HG02759 (cell line): ENCODE data around the gene KRTAP10-1.

Experiments used
- ATAC-seq: cut with Tn5 transposase; IDR thresholded peaks from one replicate; pipeline ENCODE4 v1.9.1; 2021; ENCODE audit warnings: mild to moderate bottlenecking, moderate library complexity; ENCODE audit not compliant: unreplicated experiment

Gene KRTAP10-1

GRCh38 chr21:44529503-44530125, 10.4 kb downstream of the KRTAP10-1 start:
- ATAC-seq = no peak

DNA sequence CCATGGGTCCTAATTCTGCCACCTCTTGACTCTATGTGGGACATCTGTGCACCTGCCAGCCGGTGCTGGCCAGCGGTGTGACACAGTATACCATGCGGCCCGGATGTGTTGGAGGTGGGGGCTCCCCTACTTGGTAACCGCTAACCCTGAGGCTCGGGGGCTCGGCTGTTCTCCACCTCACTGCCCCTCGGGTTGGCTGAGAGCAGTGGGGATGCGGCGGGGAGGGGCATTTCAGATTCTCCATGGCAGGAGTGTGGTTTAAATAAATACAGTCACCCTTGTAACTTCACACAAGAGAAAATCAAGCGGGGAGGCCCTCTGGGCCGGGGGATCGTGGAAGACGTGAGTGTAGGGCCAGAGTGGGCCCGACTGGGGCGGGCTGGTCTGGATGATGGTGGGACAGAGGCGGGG, 11.0 kb downstream of the KRTAP10-1 start:
- ATAC-seq = no peak

DNA sequence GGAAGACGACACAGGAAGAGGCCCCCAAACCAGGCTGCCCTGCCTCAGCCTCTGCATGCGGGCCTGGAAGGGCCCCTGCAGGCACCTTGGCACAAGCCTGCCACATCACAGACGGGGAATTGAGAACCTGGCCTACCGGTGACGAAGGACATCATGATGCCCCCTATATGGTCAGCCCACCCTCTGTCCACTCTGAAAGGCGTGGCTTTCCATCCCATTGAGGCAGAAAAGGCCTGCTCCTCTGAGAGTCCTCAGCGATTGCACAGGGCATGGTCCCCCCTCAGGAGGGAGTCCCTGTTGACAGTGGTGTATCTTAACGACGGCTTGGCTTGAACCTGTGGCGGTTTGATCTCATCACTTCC, 11.4 kb downstream of the KRTAP10-1 start:
- no peak for ATAC-seq

DNA sequence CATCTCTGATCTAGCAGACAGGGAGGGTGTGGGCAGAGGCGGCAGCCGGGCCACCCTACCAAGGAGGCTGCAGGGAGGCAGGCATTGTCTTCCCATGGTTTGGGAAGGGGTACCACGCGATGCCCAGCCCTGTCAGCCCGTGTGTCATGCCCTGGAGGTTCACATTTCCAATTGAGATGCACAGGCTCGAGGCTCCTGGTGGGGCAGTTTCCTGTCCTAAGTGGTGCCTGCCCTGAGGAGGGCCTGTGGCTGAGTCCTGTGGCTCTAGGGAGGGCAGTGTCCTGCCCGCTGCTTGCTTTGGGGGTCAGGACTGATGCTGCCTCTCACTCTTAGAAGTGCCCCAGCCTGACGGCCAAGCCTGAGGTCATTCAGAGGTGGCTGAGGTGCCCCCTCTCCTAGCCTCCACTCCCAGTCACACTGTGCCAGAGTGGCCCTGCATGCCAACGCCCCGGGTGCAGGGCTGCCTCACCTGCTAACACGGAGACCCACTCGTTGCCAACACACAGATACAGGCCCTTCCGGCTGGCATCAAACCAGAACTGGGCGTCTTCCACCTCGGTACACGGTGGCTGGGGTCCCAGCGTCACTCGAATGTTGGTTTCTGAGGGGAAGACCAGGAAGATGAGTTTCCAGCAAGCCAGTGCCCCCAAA, 11.9 kb downstream of the KRTAP10-1 start:
- ATAC-seq = no peak

GRCh38 chr21:44527156-44527982, 12.6 kb downstream of the KRTAP10-1 start:
- ATAC-seq = no peak

GRCh38 chr21:44526096-44526997, 13.6 kb downstream of the KRTAP10-1 start:
- ATAC-seq = no peak

DNA sequence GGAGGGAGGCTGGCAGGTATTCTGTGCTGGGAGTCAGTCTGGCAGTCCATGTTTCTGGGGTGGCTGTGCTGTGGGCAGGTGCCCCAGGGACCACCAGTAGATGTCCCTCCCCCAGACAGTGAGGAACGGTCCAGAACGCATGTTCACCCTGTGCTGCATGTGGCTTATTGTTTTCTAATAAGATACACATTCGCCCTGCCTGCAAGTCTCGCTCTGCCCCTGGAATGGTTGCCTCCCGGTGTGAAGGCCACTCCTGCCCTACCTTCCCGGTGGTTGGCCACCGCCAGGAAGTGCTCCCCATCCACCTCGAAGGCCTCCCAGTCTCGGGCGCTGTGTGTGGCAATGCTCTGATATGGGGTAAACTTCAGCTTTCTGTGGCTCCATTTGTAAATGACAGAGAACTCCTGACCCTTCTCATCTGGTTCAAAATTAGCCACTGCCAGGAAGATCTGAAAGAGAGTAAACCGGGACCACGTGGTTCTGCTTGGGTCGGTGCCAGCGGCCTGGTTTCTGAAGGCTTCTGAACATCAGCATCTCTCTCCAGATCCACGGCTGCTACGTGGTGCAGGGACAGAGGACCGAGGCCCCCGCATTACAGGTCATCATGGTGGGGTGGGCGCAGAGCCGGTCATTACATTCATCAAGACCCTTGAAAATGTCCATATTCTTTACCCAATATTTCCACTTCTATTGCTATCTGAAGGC, 14.5 kb downstream of the KRTAP10-1 start:
- no peak for ATAC-seq

GRCh38 chr21:44524414-44525371, 15.3 kb downstream of the KRTAP10-1 start:
- ATAC-seq = no peak

GRCh38 chr21:44523567-44524413, 16.2 kb downstream of the KRTAP10-1 start:
- ATAC-seq = no peak

- no peak for ATAC-seq
Observed at GRCh38 chr21:44522753-44523204, 17.2 kb downstream of the KRTAP10-1 start.

DNA sequence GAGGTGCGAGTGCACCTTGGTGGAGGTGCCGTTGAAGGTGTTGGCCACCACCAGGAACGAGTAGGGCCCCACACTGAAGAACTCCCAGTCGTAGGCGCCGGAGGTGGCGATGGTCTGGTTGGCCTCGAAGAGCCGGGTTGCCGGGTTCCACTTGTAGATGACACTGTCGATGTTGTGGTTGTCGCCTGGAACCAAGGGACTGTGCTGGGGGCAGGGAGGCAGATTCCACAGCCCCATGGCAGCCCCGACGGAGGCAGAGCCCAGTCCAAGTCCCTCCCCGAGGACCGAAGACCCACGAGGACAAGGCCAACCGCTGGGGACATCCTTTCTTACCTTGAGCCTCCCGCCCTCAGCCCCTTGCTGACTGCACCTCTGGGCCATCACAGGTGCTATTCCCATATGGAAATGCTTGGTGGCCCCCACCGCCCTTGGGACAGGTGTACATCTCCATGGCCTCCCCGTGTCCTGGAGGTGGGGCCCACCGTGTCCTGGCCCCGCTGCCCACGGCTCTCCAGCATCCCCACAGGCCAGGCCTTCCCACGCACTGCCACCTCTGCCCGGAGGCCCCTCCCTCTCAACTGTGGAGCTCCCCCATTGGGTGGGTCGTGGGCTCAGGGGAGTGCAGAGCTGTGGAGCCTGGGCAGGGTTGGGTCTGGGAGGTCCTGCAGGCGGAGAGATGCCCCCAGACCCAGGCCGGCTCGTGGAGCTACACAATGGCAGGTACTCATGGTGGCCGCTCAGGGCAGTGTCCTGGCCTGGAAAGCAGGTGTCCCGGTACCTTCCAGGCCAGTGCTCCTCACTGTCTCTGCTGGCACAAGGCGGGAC, 17.9 kb downstream of the KRTAP10-1 start:
- no peak for ATAC-seq

GRCh38 chr21:44521301-44521927, 18.6 kb downstream of the KRTAP10-1 start:
- ATAC-seq = no peak

DNA sequence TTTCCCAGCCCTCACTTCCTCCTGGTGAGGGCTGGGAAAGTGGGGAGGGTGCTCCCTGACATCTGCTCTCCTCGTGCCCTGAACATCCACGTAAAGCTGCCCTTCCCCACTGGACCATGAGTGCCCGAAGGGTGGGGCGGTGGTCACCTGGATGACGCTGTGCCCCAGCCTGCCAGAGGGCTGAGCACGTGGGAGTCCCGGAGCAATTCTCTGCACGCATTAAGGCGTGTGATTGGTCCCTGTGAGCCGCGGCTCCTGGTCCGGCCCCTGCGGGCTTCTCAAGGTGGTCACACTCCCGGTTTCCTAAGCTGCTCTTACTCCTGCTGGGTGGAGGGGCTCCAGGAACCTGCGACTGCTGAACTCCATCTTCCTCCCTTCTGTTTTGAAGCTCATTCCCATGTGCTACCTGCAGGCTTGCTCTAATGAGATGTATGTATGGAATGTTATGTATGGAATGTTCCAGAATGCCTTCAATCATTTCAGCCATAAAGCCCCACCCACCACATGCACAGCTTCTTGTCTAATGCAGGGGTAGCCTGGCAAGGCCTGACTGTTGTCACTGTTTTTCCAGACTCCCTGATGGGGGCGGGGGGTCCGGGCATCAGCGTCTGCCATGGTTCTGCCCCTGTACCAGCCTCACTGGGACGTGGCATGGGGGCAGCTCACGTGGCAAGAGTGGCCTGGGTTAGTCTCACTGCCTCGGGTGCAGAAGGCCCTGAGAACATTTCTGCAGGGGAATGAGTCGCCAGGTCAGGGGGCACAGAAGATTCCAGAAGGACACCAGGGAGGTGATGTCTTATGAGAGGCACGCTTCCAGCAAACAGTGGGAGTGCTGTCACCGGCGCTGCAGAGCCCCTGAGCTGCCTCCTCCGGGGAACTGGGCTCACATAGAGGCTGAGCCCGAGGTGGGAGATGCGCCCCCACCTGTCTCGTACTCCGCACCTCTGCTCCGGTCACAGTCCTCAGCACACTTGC, 19.4 kb downstream of the KRTAP10-1 start:
- ATAC-seq = no peak

DNA sequence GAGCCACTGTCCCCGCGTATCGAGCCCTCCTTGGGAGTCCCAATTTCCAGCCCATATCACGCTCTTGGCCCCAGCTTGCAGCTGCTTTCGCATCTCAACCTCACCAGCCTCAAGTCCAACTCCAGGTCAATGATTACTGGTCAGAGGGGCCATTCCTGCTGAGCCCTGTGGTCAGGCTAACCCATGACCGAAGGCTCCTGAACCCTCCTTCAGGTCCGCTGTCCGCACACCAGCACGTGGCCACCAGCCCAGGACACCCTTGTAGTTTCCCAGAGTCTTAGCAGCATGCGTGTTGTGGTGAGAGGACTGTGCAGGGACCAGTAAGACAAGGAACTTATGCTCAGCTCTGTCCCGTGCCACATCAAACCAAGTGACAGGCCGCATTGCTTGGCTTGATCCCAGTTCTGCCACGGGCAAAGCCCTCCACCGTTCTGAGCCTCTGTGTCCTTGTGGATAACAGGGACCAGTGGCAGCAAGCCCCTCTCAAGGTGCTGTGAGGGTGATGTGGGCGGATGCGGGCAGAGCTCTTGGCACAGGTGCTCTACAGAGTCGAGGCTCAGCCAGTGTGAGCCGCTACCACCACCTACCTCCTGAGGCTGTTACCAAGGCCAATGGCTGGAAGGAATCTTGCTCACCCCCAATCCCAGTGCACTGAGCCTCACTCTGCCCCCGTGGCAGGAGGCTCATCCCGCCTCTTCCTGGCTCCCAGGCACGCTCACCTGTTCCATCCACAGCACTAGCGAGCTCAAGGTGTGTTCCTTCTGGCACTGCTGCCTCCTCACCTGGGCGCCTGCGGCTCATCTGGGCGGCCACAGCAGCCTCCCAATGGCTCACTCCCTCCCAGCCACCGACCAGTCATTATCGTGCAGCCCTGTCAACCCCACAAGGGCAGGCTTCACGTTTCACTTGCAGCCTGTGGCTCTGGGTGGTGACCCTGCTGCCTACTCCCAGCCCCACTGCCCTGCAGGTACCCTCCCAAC, 20.4 kb downstream of the KRTAP10-1 start:
- ATAC-seq = no peak

DNA sequence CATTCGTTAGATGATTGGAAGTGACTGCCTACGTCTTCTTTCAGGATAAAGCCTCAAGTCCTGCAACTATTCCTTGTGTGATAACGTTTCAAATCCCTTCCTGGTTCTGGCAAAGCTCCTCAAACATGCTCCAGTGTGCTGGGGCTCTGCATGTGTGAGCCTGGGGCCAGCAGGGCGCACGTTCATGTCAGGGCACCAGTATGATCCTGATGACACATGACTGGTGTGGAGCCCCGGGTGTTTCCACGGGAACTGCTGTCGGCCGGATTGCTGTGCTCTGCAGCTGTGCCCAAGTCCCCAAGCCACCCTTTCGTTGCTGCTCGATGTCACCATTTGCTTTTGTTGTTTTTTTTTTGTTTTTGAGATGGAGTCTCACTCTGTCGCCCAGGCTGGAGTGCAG, 21.3 kb downstream of the KRTAP10-1 start:
- ATAC-seq = no peak
